GM21619 (cell line): ENCODE data around the gene PREB.

ENCODE experiments used
- ATAC-seq: cut with Tn5 transposase; IDR thresholded peaks from one replicate; pipeline ENCODE4 v1.9.1; 2021; ENCODE audit not compliant: unreplicated experiment

PREB gene

GRCh38 chr2:27152796-27153464 lies 18.5 kb upstream of the PREB start:
- no peak for ATAC-seq

- ATAC-seq = no peak
These were observed 17.8 kb upstream of the PREB start for GRCh38 chr2:27152102-27152795.

GRCh38 chr2:27150639-27151230 lies 16.3 kb upstream of the PREB start:
- ATAC-seq = no peak

- ATAC-seq = no peak
These were observed 15.4 kb upstream of the PREB start for GRCh38 chr2:27149570-27150405.

DNA sequence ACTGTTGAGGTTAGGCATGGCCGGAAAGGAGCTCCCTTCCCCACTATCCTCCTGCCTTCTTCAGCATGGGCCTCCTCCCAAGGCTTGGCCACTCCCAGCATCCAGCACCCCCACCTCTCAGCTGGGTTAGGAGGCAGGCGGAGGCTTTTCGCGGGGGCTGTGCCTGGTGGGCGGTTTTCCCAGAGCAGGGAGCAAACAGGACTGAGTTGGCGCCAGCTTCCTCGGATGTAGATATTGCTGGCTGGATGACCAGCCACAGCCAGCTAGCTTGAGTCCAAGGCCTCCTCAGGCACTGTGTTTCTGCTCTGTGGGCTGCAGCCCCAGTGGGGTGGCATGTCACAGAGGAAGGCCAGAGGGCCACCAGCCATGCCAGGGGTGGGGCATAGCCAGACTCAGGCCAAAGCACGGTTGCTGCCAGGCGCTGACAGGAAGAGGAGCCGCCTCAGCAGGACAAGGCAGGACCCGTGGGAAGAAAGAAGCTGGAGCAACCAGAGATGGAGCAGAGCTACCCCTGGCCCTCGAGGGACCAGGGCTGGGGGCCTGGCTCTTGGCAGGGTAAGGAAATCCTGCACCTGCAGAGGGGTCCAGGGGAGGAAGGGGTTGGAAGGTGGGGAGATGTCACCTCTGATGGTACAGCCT lies 14.5 kb upstream of the PREB start, which contains the start of gene TCF23:
TCF23 (plus strand) TSS at position 204 of the 639 bp plus-strand sequence; CDS start at position 334, 130 bp downstream.
- ATAC-seq = no peak

DNA sequence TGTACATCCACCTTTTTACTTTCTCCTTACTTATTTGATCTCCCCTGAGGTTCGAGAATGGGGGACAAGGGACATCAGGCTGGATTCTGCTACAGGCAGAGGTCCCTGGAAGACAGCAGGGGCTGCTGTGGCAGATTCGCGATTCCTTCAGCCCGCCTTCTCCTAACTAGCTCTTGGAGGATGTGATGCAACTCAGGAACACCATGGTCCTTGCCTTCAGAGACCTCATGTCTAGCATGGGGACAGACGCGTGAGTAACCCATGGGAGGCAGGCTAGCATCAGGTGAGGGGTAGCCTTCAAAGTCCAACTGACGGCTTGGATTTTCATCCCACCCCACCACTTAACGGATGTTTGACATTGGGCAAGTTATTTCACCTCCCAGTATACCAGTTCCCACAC lies 13.5 kb upstream of the PREB start:
- ATAC-seq = no peak

DNA sequence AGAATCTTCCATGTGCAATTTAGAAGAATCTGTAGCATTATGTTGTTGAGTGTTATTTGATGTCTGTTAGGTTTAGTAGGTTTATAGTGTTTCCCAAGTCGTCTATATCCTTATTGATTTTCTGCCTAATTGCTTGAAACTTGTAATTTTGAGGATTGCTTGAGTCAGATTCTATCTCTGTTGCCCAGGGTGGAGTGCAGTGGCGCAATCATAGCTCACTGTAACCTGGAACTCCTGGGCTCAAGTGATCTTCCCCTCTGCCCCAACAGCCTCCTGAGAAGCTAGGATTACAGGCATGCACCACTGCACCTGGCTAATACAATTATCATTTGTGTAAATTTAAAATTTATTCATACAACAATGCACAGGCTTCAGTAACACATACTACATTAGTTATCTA lies 11.2 kb upstream of the PREB start:
- ATAC-seq = no peak

DNA sequence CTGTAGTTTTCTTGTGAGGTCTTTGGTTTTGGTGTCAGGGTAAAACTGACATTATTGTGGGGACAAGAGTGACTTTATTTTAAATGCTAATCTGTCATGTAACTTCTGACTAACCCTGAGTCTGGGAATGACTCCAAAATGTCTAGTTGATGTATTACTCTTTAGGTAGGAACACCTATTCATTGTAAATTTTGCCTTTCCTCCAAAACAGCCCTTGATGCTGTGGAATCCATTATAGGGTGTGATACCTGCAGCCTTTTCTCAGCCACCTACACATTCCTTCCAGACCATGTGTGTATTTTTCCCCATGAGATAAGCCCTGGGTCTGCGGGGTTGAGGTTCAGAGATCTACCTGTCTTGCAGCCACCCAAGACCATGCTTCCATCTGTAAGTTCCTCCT lies 8.8 kb upstream of the PREB start:
- ATAC-seq = no peak

GRCh38 chr2:27139310-27139709 lies 4.9 kb upstream of the PREB start, which contains the start of gene PRR30:
TSS of gene PRR30 (minus strand) at chr2:27139410. CDS start at chr2:27138329, 1,081 bp downstream.
- ATAC-seq = no peak

DNA sequence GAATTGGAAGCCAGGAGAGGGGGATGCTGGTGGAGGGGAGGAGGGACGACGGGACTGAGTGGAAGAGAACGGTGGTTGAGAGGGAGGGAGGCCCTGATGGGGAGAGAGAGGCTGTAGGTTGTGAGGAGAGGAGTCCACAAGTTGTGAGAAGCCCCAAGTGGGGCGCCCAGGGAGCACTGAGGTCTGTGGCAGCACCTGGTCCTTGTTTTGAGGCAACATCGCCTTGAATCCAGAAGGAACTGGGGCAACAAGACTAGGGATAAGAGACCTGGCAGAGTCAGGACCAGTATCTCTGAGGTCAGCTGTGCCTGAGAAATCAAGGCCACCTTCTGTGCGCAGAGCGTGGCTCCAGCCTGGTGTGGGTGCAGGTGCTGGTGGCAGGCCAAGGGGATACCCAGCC lies 3.7 kb upstream of the PREB start:
- ATAC-seq = no peak

- ATAC-seq = no peak
These were observed 3.0 kb upstream of the PREB start for GRCh38 chr2:27137322-27137935.

GRCh38 chr2:27136751-27137150 lies 2.3 kb upstream of the PREB start:
- ATAC-seq = no peak

DNA sequence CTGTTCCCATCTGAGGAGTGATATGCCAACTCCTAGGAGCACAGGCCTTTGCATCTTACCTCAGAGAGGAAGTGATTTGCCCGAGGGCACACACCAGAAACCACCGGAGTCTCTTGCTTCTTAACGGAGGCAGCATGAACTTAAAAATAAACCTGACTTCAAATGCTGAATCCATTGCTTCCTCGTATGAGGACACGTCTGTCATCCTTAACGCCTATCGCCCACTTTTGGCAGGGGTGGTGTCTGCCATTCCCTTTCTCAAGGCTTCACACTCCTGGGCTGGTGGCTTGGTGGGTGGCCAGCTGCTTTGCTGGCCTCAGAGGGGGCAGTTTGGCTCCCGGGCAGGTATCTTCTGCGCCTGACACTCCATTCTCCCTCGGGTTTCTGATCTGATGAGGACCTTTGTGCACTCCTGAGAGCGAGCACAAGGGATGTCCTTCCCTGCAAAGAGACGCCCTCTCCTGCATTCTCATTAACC lies 1.1 kb upstream of the PREB start:
- no peak for ATAC-seq

DNA sequence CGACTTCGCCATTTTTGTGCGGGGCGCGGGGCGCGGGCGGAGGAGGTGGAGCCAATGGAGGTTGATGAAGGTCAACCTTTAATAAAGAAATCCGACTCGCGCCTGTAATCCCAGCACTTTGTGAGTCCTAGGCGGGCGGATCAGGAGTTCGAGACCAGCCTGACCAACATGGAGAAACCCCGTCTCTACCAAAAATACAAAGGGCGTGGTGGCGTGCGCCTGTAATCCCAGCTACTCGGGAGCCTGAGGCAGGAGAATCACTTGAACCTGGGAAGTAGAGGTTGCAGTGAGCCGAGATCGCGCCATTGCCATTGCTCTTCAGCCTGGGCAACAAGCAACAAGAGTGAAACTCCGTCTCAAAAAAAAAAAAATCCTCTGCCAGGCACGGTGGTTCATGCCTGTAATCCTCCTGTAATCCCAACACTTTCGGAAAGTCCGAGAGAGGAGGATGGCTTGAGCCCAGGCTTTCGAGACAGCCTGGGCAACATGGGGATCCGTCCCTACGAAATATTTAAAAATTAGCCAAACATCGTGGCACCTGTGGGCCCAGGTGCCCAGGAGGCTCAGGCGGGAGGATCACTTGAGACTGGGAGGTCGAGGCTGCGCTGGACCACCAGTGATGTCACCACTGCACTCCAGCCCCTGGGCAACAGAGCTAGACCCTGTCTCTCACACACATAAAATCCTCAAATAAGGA lies 493 bp upstream of the PREB start:
- ATAC-seq = no peak

- ATAC-seq = no peak
These were observed 1.1 kb downstream of the PREB start for GRCh38 chr2:27133195-27133875.

- no peak for ATAC-seq
These were observed 3.0 kb downstream of the PREB start for GRCh38 chr2:27131429-27131828.

DNA sequence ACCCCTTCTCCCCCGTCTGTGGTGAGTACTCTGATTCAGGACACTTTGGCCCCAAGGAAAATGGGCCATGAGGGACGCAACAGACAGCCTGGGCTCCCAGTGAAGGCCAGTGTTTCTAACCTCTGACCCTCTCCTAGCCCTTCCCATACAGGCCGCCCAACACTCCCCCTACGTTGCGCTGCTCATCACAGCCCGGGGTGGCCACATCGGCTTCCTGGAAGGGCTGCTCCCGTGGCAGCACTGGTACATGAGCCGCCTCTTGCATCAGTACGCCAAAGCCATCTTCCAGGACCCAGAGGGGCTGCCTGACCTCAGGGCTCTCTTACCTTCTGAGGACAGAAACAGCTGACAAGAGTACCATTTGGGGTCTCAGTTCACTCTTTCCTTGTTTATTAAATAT lies 4.0 kb downstream of the PREB start:
- ATAC-seq = no peak

- no peak for ATAC-seq
These were observed 5.5 kb downstream of the PREB start for GRCh38 chr2:27128668-27129571.
